HG02870 (cell line): ENCODE measurements around the gene SCAF1.

Experiments used
- ATAC-seq: cut with Tn5 transposase; IDR thresholded peaks from one replicate; pipeline ENCODE4 v1.9.1; 2021; ENCODE audit warnings: mild to moderate bottlenecking, moderate library complexity; ENCODE audit not compliant: unreplicated experiment

The SCAF1 gene

GRCh38 chr19:49684251-49684982, 42.4 kb downstream of the SCAF1 start:
- ATAC-seq: no peak

- ATAC-seq: no peak
Observed at GRCh38 chr19:49684983-49685553, 43.1 kb downstream of the SCAF1 start.

GRCh38 chr19:49685845-49686332, 43.9 kb downstream of the SCAF1 start:
- no peak for ATAC-seq

- ATAC-seq: no peak
Observed at GRCh38 chr19:49686503-49687088, 44.6 kb downstream of the SCAF1 start.

- ATAC-seq: no peak
Observed at GRCh38 chr19:49687150-49687549, 45.1 kb downstream of the SCAF1 start.

- ATAC-seq: no peak
Observed at GRCh38 chr19:49687566-49688316, 45.7 kb downstream of the SCAF1 start.

GRCh38 chr19:49688531-49689132, 46.6 kb downstream of the SCAF1 start:
- no peak for ATAC-seq

GRCh38 chr19:49689133-49690078, 47.4 kb downstream of the SCAF1 start, which contains the start of gene ADM5:
Gene ADM5 (plus strand): TSS chr19:49689594. CDS start chr19:49689838, 244 bp downstream.
- ATAC-seq: no peak

- ATAC-seq: no peak
Observed at GRCh38 chr19:49690079-49690655, 48.2 kb downstream of the SCAF1 start.

- no peak for ATAC-seq
Observed at GRCh38 chr19:49690656-49691242, 48.7 kb downstream of the SCAF1 start, which contains the start of gene CPT1C. Gene CPT1C (plus strand): TSS chr19:49691116. CDS start chr19:49692253, 1,137 bp downstream.

- ATAC-seq: no peak
Observed at GRCh38 chr19:49691243-49692146, 49.5 kb downstream of the SCAF1 start.

GRCh38 chr19:49692147-49692506, 50.1 kb downstream of the SCAF1 start:
- no peak for ATAC-seq

GRCh38 chr19:49696115-49696514, 54.1 kb downstream of the SCAF1 start:
- ATAC-seq: no peak

GRCh38 chr19:49696865-49697264, 54.9 kb downstream of the SCAF1 start:
- no peak for ATAC-seq

GRCh38 chr19:49699364-49699763, 57.4 kb downstream of the SCAF1 start:
- ATAC-seq: no peak

- ATAC-seq: no peak
Observed at GRCh38 chr19:49700563-49700962, 58.6 kb downstream of the SCAF1 start.

GRCh38 chr19:49701271-49701786, 59.3 kb downstream of the SCAF1 start:
- no peak for ATAC-seq
